HFFc6 (cell line): Measurements from ENCODE around the gene N4BP3. TPM values are rescaled to one million over a fixed set of nuclear protein-coding genes. Genes with fewer than 3 reads are reported as not detected.

ENCODE experiments used
- DNase-seq: peaks from one replicate; pipeline ENCODE4 v3.0.0-alpha.2; 2018
- H3K27ac Mint-ChIP-seq: 2 replicates; pipeline ENCODE4 v1.8.0; 2020; ENCODE audit warnings: mild to moderate bottlenecking, mixed read lengths
- H3K27me3 Mint-ChIP-seq: 2 replicates; pipeline ENCODE4 v1.8.0; 2021; ENCODE audit warnings: mild to moderate bottlenecking, moderate library complexity, mixed read lengths; ENCODE audit not compliant: insufficient read depth
- H3K36me3 Mint-ChIP-seq: 2 replicates; pipeline ENCODE4 v1.8.0; 2021; ENCODE audit warnings: low read depth, mixed read lengths
- H3K4me1 Mint-ChIP-seq: 2 replicates; pipeline ENCODE4 v1.8.0; 2020; ENCODE audit warnings: low read depth, mixed read lengths
- H3K4me3 Mint-ChIP-seq: 2 replicates; pipeline ENCODE4 v1.8.0; 2020; ENCODE audit warnings: mild to moderate bottlenecking, moderate library complexity, mixed read lengths
- H3K9me3 Mint-ChIP-seq: 2 replicates; pipeline ENCODE4 v1.8.0; 2020; ENCODE audit warnings: mild to moderate bottlenecking, mixed read lengths
- total RNA-seq, 6 experiments: library from RNA; stranded (reverse); fragmentation: NEBNext Ultra II Directional; extraction: Animal tissue kit (Norgen Biotek cat#: 25700); gene quantifications; 2 replicates in 1 of 6; 3 replicates in 5 of 6; pipeline ENCODE4 v1.2.3, GENCODE V29; 2021
- TF ChIP-seq, protein P1 (sequence below): fragments of 200-600 bp; sonication (generic); IDR thresholded peaks from 2 replicates; pipeline ENCODE4 v1.5.0; 2021; ENCODE audit warnings: antibody characterized with exemption, mild to moderate bottlenecking

The N4BP3 gene
- total RNA-seq, 6 experiments from 2014 or later, result 0.03 to 0.05 (median 0.05) TPM; not detected in 3

DNA sequence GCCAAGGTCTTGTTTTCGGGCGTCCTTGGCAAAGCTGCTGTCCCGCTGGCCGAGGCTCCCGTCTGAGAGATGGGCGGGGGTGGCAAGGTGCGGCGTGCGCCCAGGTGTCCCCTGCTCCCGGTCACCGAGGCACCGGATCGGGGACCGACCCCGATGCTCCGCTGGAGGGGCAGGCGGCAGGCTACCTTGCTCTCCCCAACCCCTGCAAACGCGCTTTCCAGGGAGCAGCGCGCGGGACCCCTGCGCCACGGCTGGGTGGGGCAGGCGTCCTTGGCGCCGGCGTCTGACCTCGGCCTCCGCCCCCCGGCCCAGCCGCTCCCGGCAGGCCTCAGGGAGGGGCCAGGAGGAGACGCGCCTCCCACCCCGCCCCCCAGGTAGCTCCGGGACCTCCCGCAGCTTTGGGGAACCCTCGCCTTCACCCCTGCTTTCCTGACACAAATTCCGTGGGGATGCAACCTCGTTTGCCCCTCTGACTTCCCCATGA, 551 bp downstream of the N4BP3 start:
- no peak for DNase-seq
- no peak overlapping the region for H3K27ac Mint-ChIP-seq
- H3K4me3 Mint-ChIP-seq, result 0 out of 2 replicates have a peak overlapping the region, but pooled peaks have one; percentile 26
- peaks cover 5% of the 10 kb centered on the region; the same call in 1 of the 2 replicates for H3K9me3 Mint-ChIP-seq
- peaks cover 30% of the 10 kb centered on the region for H3K27me3 Mint-ChIP-seq
- H3K4me1 Mint-ChIP-seq, result no peaks in the 10 kb centered on the region
- H3K36me3 Mint-ChIP-seq, result no peaks in the 10 kb centered on the region; the same call in 1 of the 2 replicates
- TF ChIP-seq, protein P1, sequence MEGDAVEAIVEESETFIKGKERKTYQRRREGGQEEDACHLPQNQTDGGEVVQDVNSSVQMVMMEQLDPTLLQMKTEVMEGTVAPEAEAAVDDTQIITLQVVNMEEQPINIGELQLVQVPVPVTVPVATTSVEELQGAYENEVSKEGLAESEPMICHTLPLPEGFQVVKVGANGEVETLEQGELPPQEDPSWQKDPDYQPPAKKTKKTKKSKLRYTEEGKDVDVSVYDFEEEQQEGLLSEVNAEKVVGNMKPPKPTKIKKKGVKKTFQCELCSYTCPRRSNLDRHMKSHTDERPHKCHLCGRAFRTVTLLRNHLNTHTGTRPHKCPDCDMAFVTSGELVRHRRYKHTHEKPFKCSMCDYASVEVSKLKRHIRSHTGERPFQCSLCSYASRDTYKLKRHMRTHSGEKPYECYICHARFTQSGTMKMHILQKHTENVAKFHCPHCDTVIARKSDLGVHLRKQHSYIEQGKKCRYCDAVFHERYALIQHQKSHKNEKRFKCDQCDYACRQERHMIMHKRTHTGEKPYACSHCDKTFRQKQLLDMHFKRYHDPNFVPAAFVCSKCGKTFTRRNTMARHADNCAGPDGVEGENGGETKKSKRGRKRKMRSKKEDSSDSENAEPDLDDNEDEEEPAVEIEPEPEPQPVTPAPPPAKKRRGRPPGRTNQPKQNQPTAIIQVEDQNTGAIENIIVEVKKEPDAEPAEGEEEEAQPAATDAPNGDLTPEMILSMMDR, result no peak

DNA sequence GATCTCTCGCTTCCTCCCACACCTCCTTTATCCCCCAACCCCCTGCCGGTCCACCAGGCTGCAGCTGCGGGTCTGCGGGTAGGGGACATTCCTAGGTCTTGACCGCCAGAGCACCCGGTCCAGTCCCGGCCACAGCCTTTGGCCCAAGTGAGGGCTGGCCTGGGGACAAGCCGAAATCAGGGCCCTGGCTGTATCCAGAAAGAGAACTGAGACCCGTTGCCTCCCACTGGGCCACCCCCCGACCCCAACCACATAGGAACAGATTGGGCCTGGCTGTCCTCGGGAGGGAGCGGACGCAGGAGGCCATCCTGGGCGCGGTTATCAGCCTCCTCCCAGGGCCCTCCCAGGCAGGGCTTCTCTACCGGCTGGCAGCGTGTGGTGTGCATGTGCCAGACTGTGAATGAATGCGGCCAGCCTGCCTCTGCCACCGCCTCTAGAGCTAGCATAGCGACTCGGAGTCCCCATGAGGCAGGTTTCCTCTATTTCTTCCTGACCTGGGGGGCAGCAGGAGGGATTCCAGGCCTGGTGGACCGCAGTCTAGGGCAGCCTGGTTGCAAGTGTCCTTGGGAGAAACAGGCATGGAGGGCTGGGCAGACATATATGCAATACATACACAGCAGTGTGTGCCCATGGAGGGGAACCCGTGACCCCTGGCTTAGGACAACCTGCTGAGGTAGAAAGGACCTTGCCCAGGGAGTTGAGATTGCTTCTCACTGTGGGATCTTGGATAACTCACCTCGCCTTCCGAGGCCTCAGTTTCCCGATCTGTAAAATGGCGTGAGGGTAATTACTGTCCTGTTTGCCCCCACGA, 1.2 kb downstream of the N4BP3 start:
- TF ChIP-seq, protein P1, result no peak
- Mint-ChIP-seq H3K36me3 (no peaks in the 10 kb centered on the region; the same call in 1 of the 2 replicates), H3K27ac (no peak overlapping the region), H3K9me3 (peaks cover 5% of the 10 kb centered on the region; the same call in 1 of the 2 replicates), H3K4me3 (0 out of 2 replicates have a peak overlapping the region, but pooled peaks have one; percentile 26), H3K4me1 (no peaks in the 10 kb centered on the region), H3K27me3 (peaks cover 30% of the 10 kb centered on the region)
- no peak for DNase-seq

DNA sequence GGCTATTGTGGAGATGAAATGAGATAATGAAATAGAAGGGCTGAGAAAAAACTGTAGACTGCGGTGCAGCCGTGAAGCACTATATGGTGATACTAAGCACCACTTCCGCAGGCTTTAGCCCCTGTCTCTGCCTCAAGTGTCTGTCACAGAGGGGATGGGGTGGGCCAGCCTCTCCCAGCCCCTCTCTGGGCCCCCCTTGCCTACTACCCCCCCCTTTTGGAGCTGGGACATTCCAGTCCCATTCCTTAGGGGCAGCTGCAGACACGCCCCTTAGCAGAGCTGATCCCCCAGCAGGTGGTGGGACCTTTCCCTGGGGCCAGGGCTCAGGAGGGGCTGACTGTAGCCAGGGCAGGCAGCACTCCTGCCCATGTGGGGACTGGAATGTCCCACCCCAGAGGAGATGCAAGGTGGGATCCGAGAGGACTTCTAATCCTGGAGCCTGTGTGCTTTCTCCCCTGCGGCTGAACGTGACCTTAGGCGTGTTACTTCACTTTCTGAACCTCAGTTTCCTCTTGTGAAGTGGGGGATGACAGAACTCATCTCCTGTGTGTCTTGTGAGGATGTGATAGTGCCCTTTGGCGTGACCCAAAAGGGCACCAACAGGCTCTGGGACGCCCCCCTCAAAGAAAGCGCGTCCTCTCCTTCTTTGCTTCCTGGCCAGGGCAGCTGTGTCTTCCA, 1.9 kb downstream of the N4BP3 start:
- Mint-ChIP-seq H3K4me3 (no peak overlapping the region), H3K9me3 (peaks cover 5% of the 10 kb centered on the region; the same call in 1 of the 2 replicates), H3K4me1 (no peaks in the 10 kb centered on the region), H3K36me3 (no peaks in the 10 kb centered on the region; the same call in 1 of the 2 replicates), H3K27ac (no peak overlapping the region), H3K27me3 (peaks cover 30% of the 10 kb centered on the region)
- TF ChIP-seq, protein P1, result no peak
- no peak for DNase-seq

DNA sequence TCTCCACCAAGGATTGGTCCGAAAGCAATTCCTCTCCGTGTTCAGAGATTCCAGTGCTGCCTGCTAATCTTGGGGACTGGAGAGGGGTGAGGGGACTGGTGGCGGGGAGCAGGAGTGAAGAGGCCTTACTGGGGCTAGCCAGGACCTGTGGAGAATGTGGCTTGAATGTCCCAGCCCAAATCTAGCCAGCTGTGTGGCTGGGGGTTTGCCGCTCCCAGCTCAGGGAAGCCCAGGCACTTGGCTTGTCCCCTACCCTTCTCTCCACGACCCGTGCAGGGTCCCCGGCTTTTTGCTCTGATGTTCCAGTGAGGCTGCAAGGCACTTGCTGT, 2.4 kb downstream of the N4BP3 start:
- no peak for DNase-seq
- Mint-ChIP-seq H3K4me1 (no peaks in the 10 kb centered on the region), H3K27me3 (peaks cover 26% of the 10 kb centered on the region), H3K4me3 (no peak overlapping the region), H3K27ac (no peak overlapping the region), H3K36me3 (no peaks in the 10 kb centered on the region; the same call in 1 of the 2 replicates), H3K9me3 (peaks cover 5% of the 10 kb centered on the region; the same call in 1 of the 2 replicates)
- TF ChIP-seq, protein P1, result no peak

DNA sequence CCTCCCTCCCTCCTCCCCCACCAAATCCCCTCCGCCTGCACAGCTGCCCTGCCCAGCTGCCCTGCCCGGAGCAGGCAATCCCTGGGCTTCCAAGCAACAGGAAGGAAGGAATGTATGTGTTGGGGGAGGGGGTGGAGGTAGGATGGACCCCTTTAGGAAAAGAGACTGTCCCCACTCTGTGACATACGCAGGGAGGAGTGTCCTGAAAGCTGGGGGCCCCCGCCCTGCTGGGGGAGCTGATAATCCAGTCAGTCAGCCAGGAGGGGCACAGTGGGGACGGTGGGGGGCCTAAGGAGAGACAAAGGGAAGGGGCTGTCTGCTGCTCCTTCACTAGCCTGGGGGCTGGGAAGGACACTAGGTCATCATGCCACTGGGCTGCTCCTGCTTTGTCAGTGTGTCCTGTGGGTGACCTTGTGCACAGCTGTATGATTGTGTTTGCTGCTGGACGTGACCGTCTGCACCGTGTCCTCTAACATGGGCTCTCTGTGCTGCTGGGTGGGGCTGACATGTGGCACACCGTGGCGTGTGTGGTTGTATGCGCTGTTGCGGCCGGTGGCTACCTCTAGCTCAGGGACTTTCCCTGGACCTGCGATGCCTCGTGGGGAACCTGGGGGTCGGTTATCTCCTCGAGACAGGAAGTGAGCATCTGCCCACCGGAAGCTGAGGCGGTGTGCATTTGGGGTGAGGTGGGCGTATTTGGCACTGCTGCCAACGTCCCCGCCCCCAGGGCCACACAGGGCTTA, 3.0 kb downstream of the N4BP3 start:
- Mint-ChIP-seq H3K4me1 (no peaks in the 10 kb centered on the region), H3K9me3 (peaks cover 5% of the 10 kb centered on the region; the same call in 1 of the 2 replicates), H3K27ac (no peak overlapping the region), H3K36me3 (no peaks in the 10 kb centered on the region; the same call in 1 of the 2 replicates), H3K27me3 (peaks cover 28% of the 10 kb centered on the region), H3K4me3 (no peak overlapping the region)
- TF ChIP-seq, protein P1, result no peak
- no peak for DNase-seq
